ENCODE data around the gene CLTB.
A peak's percentile ranks its signal among the peaks of the same experiment; 100 is the strongest.

CLTB gene

DNA sequence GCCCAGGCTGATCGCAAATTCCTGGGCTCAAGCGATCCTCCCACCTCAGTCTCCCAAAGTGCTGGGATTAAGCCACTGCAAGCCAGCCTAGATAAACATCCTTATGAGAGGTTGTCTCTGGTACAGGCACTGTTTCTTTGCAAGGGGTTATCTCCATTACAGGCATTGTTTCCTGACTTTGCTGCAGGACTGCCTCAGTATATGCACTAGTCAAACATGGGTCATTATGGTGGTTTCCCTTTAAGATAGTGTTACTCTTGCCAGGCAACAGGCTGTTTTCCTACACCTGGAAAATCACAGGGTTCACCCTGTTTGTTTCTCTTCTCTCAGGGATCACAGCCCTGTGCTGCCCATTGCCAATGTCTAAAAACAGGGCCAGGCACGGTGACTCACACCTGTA, 7.8 kb upstream of the CLTB start:
- H3K27ac ChIP-seq (ENCODE audit: poor library complexity, severe bottlenecking), result no peak overlapping the region
- no peaks in the 10 kb centered on the region for H3K27me3 ChIP-seq (ENCODE audit: insufficient read depth, poor library complexity, severe bottlenecking)
- H3K4me3 ChIP-seq (ENCODE audit: severe bottlenecking), result no peak overlapping the region
- ATAC-seq (ENCODE audit: low read depth) (no peak), DNase-seq (ENCODE audit: low spot score) (no peak)
- H3K4me1 ChIP-seq (ENCODE audit: insufficient read depth, poor library complexity, severe bottlenecking), result peaks cover 8% of the 10 kb centered on the region
- H3K9me3 ChIP-seq (ENCODE audit: severe bottlenecking), result no peaks in the 10 kb centered on the region
- TF ChIP-seq, protein P1, sequence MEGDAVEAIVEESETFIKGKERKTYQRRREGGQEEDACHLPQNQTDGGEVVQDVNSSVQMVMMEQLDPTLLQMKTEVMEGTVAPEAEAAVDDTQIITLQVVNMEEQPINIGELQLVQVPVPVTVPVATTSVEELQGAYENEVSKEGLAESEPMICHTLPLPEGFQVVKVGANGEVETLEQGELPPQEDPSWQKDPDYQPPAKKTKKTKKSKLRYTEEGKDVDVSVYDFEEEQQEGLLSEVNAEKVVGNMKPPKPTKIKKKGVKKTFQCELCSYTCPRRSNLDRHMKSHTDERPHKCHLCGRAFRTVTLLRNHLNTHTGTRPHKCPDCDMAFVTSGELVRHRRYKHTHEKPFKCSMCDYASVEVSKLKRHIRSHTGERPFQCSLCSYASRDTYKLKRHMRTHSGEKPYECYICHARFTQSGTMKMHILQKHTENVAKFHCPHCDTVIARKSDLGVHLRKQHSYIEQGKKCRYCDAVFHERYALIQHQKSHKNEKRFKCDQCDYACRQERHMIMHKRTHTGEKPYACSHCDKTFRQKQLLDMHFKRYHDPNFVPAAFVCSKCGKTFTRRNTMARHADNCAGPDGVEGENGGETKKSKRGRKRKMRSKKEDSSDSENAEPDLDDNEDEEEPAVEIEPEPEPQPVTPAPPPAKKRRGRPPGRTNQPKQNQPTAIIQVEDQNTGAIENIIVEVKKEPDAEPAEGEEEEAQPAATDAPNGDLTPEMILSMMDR (IDR thresholded peaks at IDR 0.05; ENCODE audit: poor library complexity, severe bottlenecking), result no peak
- no peaks in the 10 kb centered on the region for H3K36me3 ChIP-seq (ENCODE audit: low read depth)

DNA sequence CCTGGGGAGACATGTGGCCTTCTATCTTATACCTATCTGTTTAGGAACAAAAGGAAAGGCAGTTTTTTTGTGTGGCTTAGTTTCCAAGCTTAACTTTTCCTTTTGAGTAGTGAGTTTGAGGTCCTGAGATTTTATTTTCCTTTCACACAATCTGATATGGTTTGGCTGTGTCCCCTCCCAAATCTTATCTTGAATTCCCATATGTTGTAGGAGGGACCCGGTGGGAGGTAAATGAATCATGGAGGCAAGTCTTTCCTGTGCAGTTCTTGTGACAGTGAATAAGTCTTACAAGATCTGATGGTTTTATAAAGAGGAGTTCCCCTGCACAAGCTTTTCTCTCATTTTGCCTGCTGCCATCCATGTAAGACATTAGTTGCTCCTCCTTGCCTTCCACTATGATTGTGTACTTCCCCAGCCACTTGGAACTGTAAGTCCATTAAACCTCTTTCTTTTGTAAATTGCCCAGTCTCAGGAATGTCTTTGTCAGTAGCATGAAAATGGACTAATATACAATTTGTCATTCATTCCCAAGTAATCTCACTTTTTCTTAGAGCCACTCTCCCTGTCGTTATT, 4.7 kb upstream of the CLTB start:
- H3K27me3 ChIP-seq (ENCODE audit: insufficient read depth, poor library complexity, severe bottlenecking), result no peaks in the 10 kb centered on the region
- no peak overlapping the region for H3K4me3 ChIP-seq (ENCODE audit: severe bottlenecking)
- ATAC-seq (ENCODE audit: low read depth), result no peak
- TF ChIP-seq, protein P1 (IDR thresholded peaks at IDR 0.05; ENCODE audit: poor library complexity, severe bottlenecking), result no peak
- H3K27ac ChIP-seq (ENCODE audit: poor library complexity, severe bottlenecking), result no peak overlapping the region
- no peaks in the 10 kb centered on the region for H3K9me3 ChIP-seq (ENCODE audit: severe bottlenecking)
- peaks cover 17% of the 10 kb centered on the region for H3K4me1 ChIP-seq (ENCODE audit: insufficient read depth, poor library complexity, severe bottlenecking)
- H3K36me3 ChIP-seq (ENCODE audit: low read depth), result no peaks in the 10 kb centered on the region
- no peak for DNase-seq (ENCODE audit: low spot score)

DNA sequence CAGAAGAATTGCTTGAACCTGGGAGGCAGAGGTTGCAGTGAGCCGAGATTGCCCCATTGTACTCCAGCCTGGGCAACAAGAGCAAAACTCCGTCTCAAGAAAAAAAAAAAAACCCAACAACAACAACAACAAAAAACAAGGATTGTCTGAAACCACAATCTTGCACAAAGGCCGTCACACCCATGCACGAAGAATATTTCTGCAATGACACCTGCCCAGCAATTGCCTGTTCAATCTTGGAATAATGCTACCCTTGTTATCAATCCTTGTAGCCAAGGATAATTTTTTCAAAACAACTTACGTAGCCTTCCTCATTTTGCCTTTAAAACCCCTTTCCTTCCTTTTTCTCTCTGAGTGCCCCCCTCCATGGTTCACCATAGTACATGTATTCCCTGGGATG, 3.7 kb upstream of the CLTB start:
- no peak overlapping the region for H3K4me3 ChIP-seq (ENCODE audit: severe bottlenecking)
- no peak for DNase-seq (ENCODE audit: low spot score)
- ATAC-seq (ENCODE audit: low read depth), result no peak
- no peaks in the 10 kb centered on the region for H3K27me3 ChIP-seq (ENCODE audit: insufficient read depth, poor library complexity, severe bottlenecking)
- H3K27ac ChIP-seq (ENCODE audit: poor library complexity, severe bottlenecking), result no peak overlapping the region
- H3K9me3 ChIP-seq (ENCODE audit: severe bottlenecking), result no peaks in the 10 kb centered on the region
- peaks cover 23% of the 10 kb centered on the region for H3K4me1 ChIP-seq (ENCODE audit: insufficient read depth, poor library complexity, severe bottlenecking)
- H3K36me3 ChIP-seq (ENCODE audit: low read depth), result peaks cover 2% of the 10 kb centered on the region
- TF ChIP-seq, protein P1 (IDR thresholded peaks at IDR 0.05; ENCODE audit: poor library complexity, severe bottlenecking), result no peak

DNA sequence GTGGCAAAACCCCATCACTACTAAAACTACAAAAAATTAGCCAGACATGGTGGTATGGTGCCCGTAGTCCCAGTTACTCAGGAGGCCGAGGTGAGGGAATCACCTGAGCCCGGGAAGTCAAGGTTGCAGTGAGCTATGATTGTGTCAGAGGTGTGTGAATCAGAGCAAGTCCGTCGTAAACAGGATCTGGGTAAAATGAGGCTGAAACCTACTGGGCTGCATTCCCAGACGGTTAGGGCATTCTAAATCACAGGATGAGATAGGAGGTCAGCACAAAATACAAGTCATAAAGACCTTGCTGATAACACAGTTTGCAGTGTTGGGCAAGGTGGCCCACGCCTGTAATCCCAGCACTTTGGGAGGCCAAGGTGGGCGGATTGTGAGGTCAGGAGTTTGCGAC, 1.9 kb upstream of the CLTB start:
- no peak for DNase-seq (ENCODE audit: low spot score)
- Histone ChIP-seq H3K27ac (ENCODE audit: poor library complexity, severe bottlenecking) (peak overlapping the region; percentile 94), H3K4me3 (ENCODE audit: severe bottlenecking) (no peak overlapping the region), H3K27me3 (ENCODE audit: insufficient read depth, poor library complexity, severe bottlenecking) (no peaks in the 10 kb centered on the region), H3K4me1 (ENCODE audit: insufficient read depth, poor library complexity, severe bottlenecking) (peaks cover 41% of the 10 kb centered on the region), H3K9me3 (ENCODE audit: severe bottlenecking) (no peaks in the 10 kb centered on the region), H3K36me3 (ENCODE audit: low read depth) (peaks cover 8% of the 10 kb centered on the region)
- TF ChIP-seq, protein P1 (IDR thresholded peaks at IDR 0.05; ENCODE audit: poor library complexity, severe bottlenecking), result no peak
- peak; percentile 57 for ATAC-seq (ENCODE audit: low read depth)

DNA sequence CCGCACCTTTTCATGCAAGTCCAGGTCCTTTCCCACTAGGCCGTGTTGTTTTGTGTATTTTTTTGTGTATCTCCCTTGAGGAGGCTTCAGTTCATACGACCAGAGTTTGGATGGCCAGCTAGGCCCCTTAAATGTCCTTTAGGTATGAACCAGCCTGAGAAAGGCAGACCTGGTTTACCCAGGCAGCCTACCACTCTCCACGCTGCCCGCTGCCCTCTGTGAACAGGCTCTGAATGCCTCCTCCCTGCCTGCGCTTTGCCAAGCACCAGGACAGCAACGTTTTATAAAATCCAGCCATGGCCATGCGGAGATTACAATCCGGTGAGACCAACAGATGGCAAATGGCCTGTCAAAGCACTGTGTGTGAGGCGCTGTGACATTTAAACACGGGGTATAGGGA, 626 bp upstream of the CLTB start:
- no peak for ATAC-seq (ENCODE audit: low read depth)

More for the DNA sequence above, 626 bp upstream of the CLTB start:
- TF ChIP-seq, protein P1 (IDR thresholded peaks at IDR 0.05; ENCODE audit: poor library complexity, severe bottlenecking), result no peak
- H3K27me3 ChIP-seq (ENCODE audit: insufficient read depth, poor library complexity, severe bottlenecking), result no peaks in the 10 kb centered on the region
- no peak overlapping the region for H3K4me3 ChIP-seq (ENCODE audit: severe bottlenecking)
- no peaks in the 10 kb centered on the region for H3K9me3 ChIP-seq (ENCODE audit: severe bottlenecking)
- peak overlapping the region; percentile 94 for H3K27ac ChIP-seq (ENCODE audit: poor library complexity, severe bottlenecking)
- H3K36me3 ChIP-seq (ENCODE audit: low read depth), result peaks cover 13% of the 10 kb centered on the region
- no peak for DNase-seq (ENCODE audit: low spot score)
- peaks cover 54% of the 10 kb centered on the region for H3K4me1 ChIP-seq (ENCODE audit: insufficient read depth, poor library complexity, severe bottlenecking)
